SK-N-SH treated with all-trans-retinoic acid at 6 μM for 48 hours (cell line): ENCODE results near the gene ANKRD28.

Experiments used
- ATAC-seq: fragments of 200-7000 bp; cut with Tn5 transposase; 3 replicates; pipeline ENCODE4 v1.9.1; 2020; ENCODE audit warnings: mild to moderate bottlenecking, moderate library complexity
- ARNTL ChIP-seq: fragments of 450-650 bp; formaldehyde crosslinking; IDR thresholded peaks from 2 replicates; pipeline ENCODE4 v1.5.0; 2020; ENCODE audit warnings: low read depth, mild to moderate bottlenecking, moderate library complexity, borderline replicate concordance
- BACH2 ChIP-seq: fragments of 250-450 bp; sonication (Bioruptor Pico); IDR thresholded peaks from 2 replicates; pipeline ENCODE4 v1.9.0; 2021; ENCODE audit warnings: mild to moderate bottlenecking, borderline replicate concordance
- CREB5 ChIP-seq: fragments of 250-450 bp; sonication (Bioruptor Pico); IDR thresholded peaks from 2 replicates; pipeline ENCODE4 v1.5.1; 2020; ENCODE audit warnings: low read depth, mild to moderate bottlenecking, moderate library complexity
- CSDC2 ChIP-seq: fragments of 250-450 bp; sonication (Bioruptor Pico); IDR thresholded peaks from 2 replicates; pipeline ENCODE4 v1.5.0; 2020; ENCODE audit warnings: mild to moderate bottlenecking, moderate library complexity
- CSRNP3 ChIP-seq: fragments of 250-450 bp; sonication (Bioruptor Pico); IDR thresholded peaks from 2 replicates; pipeline ENCODE4 v1.5.1; 2021; ENCODE audit warnings: mild to moderate bottlenecking, moderate library complexity
- ESRRG ChIP-seq: fragments of 250-450 bp; sonication (Bioruptor Pico); IDR thresholded peaks from 2 replicates; pipeline ENCODE4 v1.6.1; 2021; ENCODE audit warnings: mild to moderate bottlenecking
- GLIS3 ChIP-seq: fragments of 250-450 bp; sonication (Bioruptor Pico); IDR thresholded peaks from 2 replicates; pipeline ENCODE4 v1.5.0; 2020; ENCODE audit warnings: mild to moderate bottlenecking, moderate library complexity
- ISL1 ChIP-seq: fragments of 250-450 bp; sonication (Bioruptor Pico); IDR thresholded peaks from 2 replicates; pipeline ENCODE4 v2.1.2; 2022; ENCODE audit warnings: mild to moderate bottlenecking, moderate library complexity
- OSR1 ChIP-seq: fragments of 250-450 bp; sonication (Bioruptor Pico); IDR thresholded peaks from 2 replicates; pipeline ENCODE4 v1.8.0; 2022; ENCODE audit warnings: moderate library complexity, mild to moderate bottlenecking, inconsistent platforms
- PATZ1 ChIP-seq: fragments of 250-450 bp; sonication (Bioruptor Pico); IDR thresholded peaks from 2 replicates; pipeline ENCODE4 v1.8.0; 2020; ENCODE audit warnings: mild to moderate bottlenecking, moderate library complexity, borderline replicate concordance
- PPARA ChIP-seq: fragments of 250-450 bp; sonication (Bioruptor Pico); IDR thresholded peaks from 2 replicates; pipeline ENCODE4 v1.5.0; 2020; ENCODE audit warnings: mild to moderate bottlenecking, borderline replicate concordance
- RARB ChIP-seq: fragments of 250-450 bp; sonication (Bioruptor Pico); IDR thresholded peaks from 2 replicates; pipeline ENCODE4 v1.8.0; 2021; ENCODE audit warnings: mild to moderate bottlenecking, moderate library complexity
- ZC3H10 ChIP-seq: fragments of 250-450 bp; sonication (Bioruptor Pico); IDR thresholded peaks from 2 replicates; pipeline ENCODE4 v1.5.1; 2021; ENCODE audit warnings: mild to moderate bottlenecking, moderate library complexity
- ZFP3 ChIP-seq: fragments of 250-450 bp; sonication (Bioruptor Pico); IDR thresholded peaks from 2 replicates; pipeline ENCODE4 v1.5.0; 2020; ENCODE audit warnings: mild to moderate bottlenecking, moderate library complexity
- ZFP30 ChIP-seq: fragments of 450-650 bp; formaldehyde crosslinking; IDR thresholded peaks from 2 replicates; pipeline ENCODE4 v1.5.0; 2022; ENCODE audit warnings: mild to moderate bottlenecking, moderate library complexity
- ZNF565 ChIP-seq: fragments of 450-650 bp; formaldehyde crosslinking; conservative IDR thresholded peaks from 2 replicates; pipeline ENCODE4 v1.5.0; 2020; ENCODE audit warnings: low read depth, mild to moderate bottlenecking, moderate library complexity
- ZNF70 ChIP-seq: fragments of 450-650 bp; formaldehyde crosslinking; IDR thresholded peaks from 2 replicates; pipeline ENCODE4 v1.5.0; 2020; ENCODE audit warnings: mild to moderate bottlenecking, moderate library complexity
- ZNF8 ChIP-seq: fragments of 450-650 bp; formaldehyde crosslinking; IDR thresholded peaks from 2 replicates; pipeline ENCODE4 v1.5.0; 2020; ENCODE audit warnings: mild to moderate bottlenecking, moderate library complexity
- TF ChIP-seq, protein P1 (sequence below): fragments of 250-450 bp; sonication (Bioruptor Pico); IDR thresholded peaks from 2 replicates; pipeline ENCODE4 v1.5.0; 2020; ENCODE audit warnings: mild to moderate bottlenecking, moderate library complexity
- TF ChIP-seq, protein P2 (sequence below): fragments of 250-450 bp; sonication (Bioruptor Pico); IDR thresholded peaks from 2 replicates; pipeline ENCODE4 v1.8.0; 2021; ENCODE audit warnings: low read depth, mild to moderate bottlenecking, moderate library complexity, borderline replicate concordance

ANKRD28 gene

GRCh38 chr3:15731024-15731423 is 66.8 kb downstream of the ANKRD28 start:
- TF ChIP-seq GLIS3 (CRISPR knock-in tag) (no peak), RARB (CRISPR knock-in tag) (no peak), CREB5 (CRISPR knock-in tag) (no peak), ZFP30 (CRISPR knock-in tag) (no peak), CSRNP3 (CRISPR knock-in tag) (no peak), PPARA (CRISPR knock-in tag) (no peak), ZFP3 (CRISPR knock-in tag) (no peak), ZC3H10 (CRISPR knock-in tag) (no peak), CSDC2 (no peak), ZNF8 (CRISPR knock-in tag) (no peak), ESRRG (no peak), ZNF565 (CRISPR knock-in tag) (no peak), ZNF70 (no peak), ISL1 (CRISPR knock-in tag) (no peak)
- TF ChIP-seq, protein P1, sequence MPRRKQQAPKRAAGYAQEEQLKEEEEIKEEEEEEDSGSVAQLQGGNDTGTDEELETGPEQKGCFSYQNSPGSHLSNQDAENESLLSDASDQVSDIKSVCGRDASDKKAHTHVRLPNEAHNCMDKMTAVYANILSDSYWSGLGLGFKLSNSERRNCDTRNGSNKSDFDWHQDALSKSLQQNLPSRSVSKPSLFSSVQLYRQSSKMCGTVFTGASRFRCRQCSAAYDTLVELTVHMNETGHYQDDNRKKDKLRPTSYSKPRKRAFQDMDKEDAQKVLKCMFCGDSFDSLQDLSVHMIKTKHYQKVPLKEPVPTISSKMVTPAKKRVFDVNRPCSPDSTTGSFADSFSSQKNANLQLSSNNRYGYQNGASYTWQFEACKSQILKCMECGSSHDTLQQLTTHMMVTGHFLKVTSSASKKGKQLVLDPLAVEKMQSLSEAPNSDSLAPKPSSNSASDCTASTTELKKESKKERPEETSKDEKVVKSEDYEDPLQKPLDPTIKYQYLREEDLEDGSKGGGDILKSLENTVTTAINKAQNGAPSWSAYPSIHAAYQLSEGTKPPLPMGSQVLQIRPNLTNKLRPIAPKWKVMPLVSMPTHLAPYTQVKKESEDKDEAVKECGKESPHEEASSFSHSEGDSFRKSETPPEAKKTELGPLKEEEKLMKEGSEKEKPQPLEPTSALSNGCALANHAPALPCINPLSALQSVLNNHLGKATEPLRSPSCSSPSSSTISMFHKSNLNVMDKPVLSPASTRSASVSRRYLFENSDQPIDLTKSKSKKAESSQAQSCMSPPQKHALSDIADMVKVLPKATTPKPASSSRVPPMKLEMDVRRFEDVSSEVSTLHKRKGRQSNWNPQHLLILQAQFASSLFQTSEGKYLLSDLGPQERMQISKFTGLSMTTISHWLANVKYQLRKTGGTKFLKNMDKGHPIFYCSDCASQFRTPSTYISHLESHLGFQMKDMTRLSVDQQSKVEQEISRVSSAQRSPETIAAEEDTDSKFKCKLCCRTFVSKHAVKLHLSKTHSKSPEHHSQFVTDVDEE (CRISPR knock-in tag), result no peak
- ATAC-seq, result no peak

DNA sequence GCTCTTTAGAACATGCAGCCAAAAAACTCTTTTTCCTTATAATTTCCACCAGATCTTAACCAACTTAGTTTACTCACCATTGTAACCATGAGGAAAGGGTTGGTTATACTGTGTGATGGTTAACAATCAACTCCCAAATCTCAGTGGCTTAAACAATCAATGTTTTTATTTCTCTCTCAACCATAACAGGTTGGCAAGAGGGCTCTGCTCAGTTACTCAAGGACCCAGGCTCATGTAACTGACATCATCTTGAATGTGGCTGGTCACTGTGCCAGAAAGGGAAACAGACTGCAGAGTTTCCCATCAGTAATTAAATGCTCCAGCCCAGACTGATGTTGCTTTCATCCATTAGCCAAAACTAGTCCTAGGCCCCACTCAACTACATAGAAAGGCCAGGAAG is 69.0 kb downstream of the ANKRD28 start:
- TF ChIP-seq OSR1 (CRISPR knock-in tag) (no peak), CSRNP3 (CRISPR knock-in tag) (no peak), ZFP3 (CRISPR knock-in tag) (no peak), GLIS3 (CRISPR knock-in tag) (no peak), CREB5 (CRISPR knock-in tag) (no peak), ZNF565 (CRISPR knock-in tag) (no peak), ZFP30 (CRISPR knock-in tag) (no peak), CSDC2 (no peak), ZNF70 (no peak), ESRRG (no peak), ZC3H10 (CRISPR knock-in tag) (no peak), PATZ1 (CRISPR knock-in tag) (no peak), ISL1 (CRISPR knock-in tag) (no peak), ARNTL (no peak), RARB (CRISPR knock-in tag) (no peak), BACH2 (CRISPR knock-in tag) (no peak)
- TF ChIP-seq, protein P2, sequence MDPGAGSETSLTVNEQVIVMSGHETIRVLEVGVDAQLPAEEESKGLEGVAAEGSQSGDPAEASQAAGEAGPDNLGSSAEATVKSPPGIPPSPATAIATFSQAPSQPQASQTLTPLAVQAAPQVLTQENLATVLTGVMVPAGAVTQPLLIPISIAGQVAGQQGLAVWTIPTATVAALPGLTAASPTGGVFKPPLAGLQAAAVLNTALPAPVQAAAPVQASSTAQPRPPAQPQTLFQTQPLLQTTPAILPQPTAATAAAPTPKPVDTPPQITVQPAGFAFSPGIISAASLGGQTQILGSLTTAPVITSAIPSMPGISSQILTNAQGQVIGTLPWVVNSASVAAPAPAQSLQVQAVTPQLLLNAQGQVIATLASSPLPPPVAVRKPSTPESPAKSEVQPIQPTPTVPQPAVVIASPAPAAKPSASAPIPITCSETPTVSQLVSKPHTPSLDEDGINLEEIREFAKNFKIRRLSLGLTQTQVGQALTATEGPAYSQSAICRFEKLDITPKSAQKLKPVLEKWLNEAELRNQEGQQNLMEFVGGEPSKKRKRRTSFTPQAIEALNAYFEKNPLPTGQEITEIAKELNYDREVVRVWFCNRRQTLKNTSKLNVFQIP, result no peak
- TF ChIP-seq, protein P1 (CRISPR knock-in tag), result no peak
- no peak for ATAC-seq
